CD4-positive, alpha-beta T cell (primary cell): ENCODE results near the gene NEO1. TPM values are rescaled to one million over a fixed set of nuclear protein-coding genes. Genes with fewer than 3 reads are reported as not detected.

Experiments used
- ATAC-seq: fragments of 200-7000 bp; cut with Tn5 transposase; one replicate; pipeline ENCODE4 v1.10.0; 2022; ENCODE audit warnings: mild to moderate bottlenecking; ENCODE audit not compliant: poor library complexity
- CTCF ChIA-PET: fragments of 350-600 bp; sonication (Branson Sonifier 250); formaldehyde crosslinking; loops from one replicate; lab custom pipeline; 2021; ENCODE audit warnings: antibody characterized with exemption, inconsistent platforms; lab: Charles Lee
- POLR2A ChIA-PET: fragments of 350-600 bp; sonication (Branson Sonifier 250); formaldehyde crosslinking; loops from one replicate; lab custom pipeline; 2021; ENCODE audit warnings: antibody characterized with exemption, inconsistent platforms; lab: Charles Lee
- DNase-seq, 14 experiments: peaks; one replicate each; pipeline ENCODE4 v3.0.0-alpha.2; 2013 to 2020; ENCODE audit warnings: mixed read lengths in 2 of 14
- H3K27ac ChIP-seq, 2 donors: one replicate each; pipeline versions ENCODE4 v1.5.1 to v1.7.0; 2013; ENCODE audit warnings: low read length in 2 of 2, low read depth in 1 of 2, mild to moderate bottlenecking in 1 of 2
- H3K27me3 ChIP-seq, 2 experiments: 1 replicate in 1 of 2; 2 replicates in 1 of 2; pipeline versions ENCODE4 v1.6.1 to v1.7.0; 2013; ENCODE audit warnings: low read length in 2 of 2, control low read depth in 1 of 2, mild to moderate bottlenecking in 1 of 2, moderate library complexity in 1 of 2; ENCODE audit not compliant: insufficient read depth in 2 of 2, control insufficient read depth in 1 of 2
- H3K36me3 ChIP-seq: one replicate; pipeline ENCODE4 v1.6.1; 2013; ENCODE audit warnings: low read length, control low read depth; ENCODE audit not compliant: insufficient read depth
- H3K4me1 ChIP-seq: one replicate; pipeline ENCODE4 v1.6.1; 2013; ENCODE audit warnings: low read length, control low read depth; ENCODE audit not compliant: insufficient read depth
- H3K4me3 ChIP-seq: one replicate; pipeline ENCODE4 v1.5.1; 2013; ENCODE audit warnings: mild to moderate bottlenecking, low read length, moderate library complexity
- H3K9me3 ChIP-seq, 2 experiments: 1 replicate in 1 of 2; 2 replicates in 1 of 2; pipeline versions ENCODE4 v1.6.1 to v1.7.0; 2013; ENCODE audit warnings: low read length in 2 of 2, mild to moderate bottlenecking in 2 of 2, control low read depth in 1 of 2, moderate library complexity in 1 of 2; ENCODE audit not compliant: control insufficient read depth in 1 of 2, insufficient read depth in 1 of 2
- H3K27ac Mint-ChIP-seq: one replicate; pipeline ENCODE4 v1.8.0; 2020; ENCODE audit warnings: mixed read lengths
- H3K27me3 Mint-ChIP-seq: one replicate; pipeline ENCODE4 v1.8.0; 2021; ENCODE audit warnings: mixed read lengths
- H3K36me3 Mint-ChIP-seq: one replicate; pipeline ENCODE4 v1.8.0; 2021; ENCODE audit warnings: low read depth, mixed read lengths
- H3K4me1 Mint-ChIP-seq: one replicate; pipeline ENCODE4 v1.8.0; 2021; ENCODE audit warnings: low read depth, mixed read lengths
- H3K4me3 Mint-ChIP-seq: one replicate; pipeline ENCODE4 v1.8.0; 2020; ENCODE audit warnings: mild to moderate bottlenecking, mixed read lengths
- H3K9me3 Mint-ChIP-seq: one replicate; pipeline ENCODE4 v1.8.0; 2020; ENCODE audit warnings: mixed read lengths
- intact Hi-C, 2 experiments: fragments of 100-400 bp; cut with DNase I in 1 of 2; cut with micrococcal nuclease in 1 of 2; formaldehyde crosslinking; loops; one replicate each; pipeline versions ENCODE4 v1.15.1 to v1.9.0; 2023 to 2025; cut with DNase I, micrococcal nuclease
- total RNA-seq, 174 experiments: library from RNA in 2 of 174; stranded (reverse) in 2 of 174; gene quantifications; one replicate each; pipeline ENCODE4 v1.2.3 and lab custom pipeline; 2021 to 2026
- TF ChIP-seq, protein P1 (sequence below): fragments of 200-600 bp; IDR thresholded peaks from one replicate; pipeline ENCODE4 v1.8.0; 2022; ENCODE audit warnings: antibody characterized with exemption, mild to moderate bottlenecking

Gene NEO1
- total RNA-seq, 2 experiments from 2014 or later, result 6.0 to 8.0 TPM

GRCh38 chr15:73172508-73172907 is 120.2 kb downstream of the NEO1 start:
- POLR2A ChIA-PET, result no interaction called here
- no peak for ATAC-seq
- Mint-ChIP-seq H3K4me1 (no peaks in the 10 kb centered on the region), H3K9me3 (no peaks in the 10 kb centered on the region), H3K27me3 (no peaks in the 10 kb centered on the region), H3K36me3 (peaks cover 7% of the 10 kb centered on the region), H3K4me3 (no peak overlapping the region), H3K27ac (no peak overlapping the region)
- CTCF ChIA-PET, result no interaction called here
- Histone ChIP-seq H3K36me3 (no peaks in the 10 kb centered on the region), H3K9me3 (no peaks in the 10 kb centered on the region), H3K27me3 (no peaks in the 10 kb centered on the region), H3K27ac (no peak overlapping the region), H3K4me1 (no peaks in the 10 kb centered on the region), H3K4me3 (no peak overlapping the region)
- TF ChIP-seq, protein P1, sequence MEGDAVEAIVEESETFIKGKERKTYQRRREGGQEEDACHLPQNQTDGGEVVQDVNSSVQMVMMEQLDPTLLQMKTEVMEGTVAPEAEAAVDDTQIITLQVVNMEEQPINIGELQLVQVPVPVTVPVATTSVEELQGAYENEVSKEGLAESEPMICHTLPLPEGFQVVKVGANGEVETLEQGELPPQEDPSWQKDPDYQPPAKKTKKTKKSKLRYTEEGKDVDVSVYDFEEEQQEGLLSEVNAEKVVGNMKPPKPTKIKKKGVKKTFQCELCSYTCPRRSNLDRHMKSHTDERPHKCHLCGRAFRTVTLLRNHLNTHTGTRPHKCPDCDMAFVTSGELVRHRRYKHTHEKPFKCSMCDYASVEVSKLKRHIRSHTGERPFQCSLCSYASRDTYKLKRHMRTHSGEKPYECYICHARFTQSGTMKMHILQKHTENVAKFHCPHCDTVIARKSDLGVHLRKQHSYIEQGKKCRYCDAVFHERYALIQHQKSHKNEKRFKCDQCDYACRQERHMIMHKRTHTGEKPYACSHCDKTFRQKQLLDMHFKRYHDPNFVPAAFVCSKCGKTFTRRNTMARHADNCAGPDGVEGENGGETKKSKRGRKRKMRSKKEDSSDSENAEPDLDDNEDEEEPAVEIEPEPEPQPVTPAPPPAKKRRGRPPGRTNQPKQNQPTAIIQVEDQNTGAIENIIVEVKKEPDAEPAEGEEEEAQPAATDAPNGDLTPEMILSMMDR, result no peak
- no peak for DNase-seq
- intact Hi-C loops, result loop anchor here in 1 of 2 experiments (1.0 kb wide), 1 partner anchor 31 kb away; no protein-coding TSS in a partner anchor

- intact Hi-C loops, result no loop called here
- Mint-ChIP-seq H3K9me3 (no peaks in the 10 kb centered on the region), H3K4me3 (no peak overlapping the region), H3K27ac (no peak overlapping the region), H3K36me3 (peaks cover 14% of the 10 kb centered on the region), H3K27me3 (no peaks in the 10 kb centered on the region), H3K4me1 (no peaks in the 10 kb centered on the region)
- no peak for ATAC-seq
- no peaks in the 10 kb centered on the region for H3K9me3 ChIP-seq
- POLR2A ChIA-PET, result no interaction called here
- no peaks in the 10 kb centered on the region for H3K27me3 ChIP-seq
- no peak for DNase-seq
- TF ChIP-seq, protein P1, result no peak
- H3K4me3 ChIP-seq, result no peak overlapping the region
- no peak overlapping the region for H3K27ac ChIP-seq
- H3K36me3 ChIP-seq, result no peaks in the 10 kb centered on the region
- H3K4me1 ChIP-seq, result no peaks in the 10 kb centered on the region
- CTCF ChIA-PET, result no interaction called here
Measured at GRCh38 chr15:73174171-73174570, 121.9 kb downstream of the NEO1 start.

- Histone ChIP-seq H3K27ac (no peak overlapping the region), H3K36me3 (no peaks in the 10 kb centered on the region), H3K9me3 (no peaks in the 10 kb centered on the region), H3K4me1 (no peaks in the 10 kb centered on the region), H3K27me3 (no peaks in the 10 kb centered on the region), H3K4me3 (no peak overlapping the region)
- no peak for ATAC-seq
- TF ChIP-seq, protein P1, result no peak
- Mint-ChIP-seq H3K4me1 (no peaks in the 10 kb centered on the region), H3K36me3 (peaks cover 21% of the 10 kb centered on the region), H3K27ac (no peak overlapping the region), H3K27me3 (no peaks in the 10 kb centered on the region), H3K9me3 (no peaks in the 10 kb centered on the region), H3K4me3 (no peak overlapping the region)
- ChIA-PET CTCF (no interaction called here), POLR2A (no interaction called here)
- intact Hi-C loops, result no loop called here
- no peak for DNase-seq
Measured at GRCh38 chr15:73175382-73175781, 123.1 kb downstream of the NEO1 start.
